Neural progenitor cell (in vitro differentiated cells): Measurements from ENCODE around the gene RAP1GDS1. TPM values are rescaled to one million over a fixed set of nuclear protein-coding genes. Genes with fewer than 3 reads are reported as not detected.
A peak's percentile ranks its signal among the peaks of the same experiment; 100 is the strongest.
"Not testable (repeated sequence)": the region's sequence is repeated elsewhere in the genome, so short reads cannot be mapped to it uniquely, and the experiment has no call there.

ENCODE experiments used
- DNase-seq: peaks from one replicate; pipeline ENCODE4 v3.0.0-alpha.2; 2016; ENCODE audit warnings: low spot score
- H2AFZ ChIP-seq: fragments of 200-600 bp; sonication (generic); replicated peaks from 2 replicates; pipeline ENCODE4 v1.6.1; 2016; ENCODE audit warnings: antibody characterized with exemption
- H3F3A ChIP-seq: fragments of 200-600 bp; sonication (generic); 2 replicates; pipeline ENCODE4 v1.6.1; 2016; ENCODE audit warnings: antibody characterized with exemption, low read depth
- H3K27ac ChIP-seq: fragments of 200-600 bp; sonication (generic); 2 replicates; pipeline ENCODE4 v1.5.1; 2016; ENCODE audit warnings: mild to moderate bottlenecking
- H3K27me3 ChIP-seq: fragments of 200-600 bp; sonication (generic); 2 replicates; pipeline ENCODE4 v1.6.1; 2016; ENCODE audit warnings: mild to moderate bottlenecking, moderate library complexity
- H3K36me3 ChIP-seq: fragments of 200-600 bp; sonication (generic); 2 replicates; pipeline ENCODE4 v1.5.1; 2016
- H3K4me1 ChIP-seq: fragments of 200-600 bp; sonication (generic); 2 replicates; pipeline ENCODE4 v1.6.1; 2016; ENCODE audit warnings: mixed run types
- H3K4me2 ChIP-seq: fragments of 200-600 bp; sonication (generic); 2 replicates; pipeline ENCODE4 v1.6.1; 2016
- H3K4me3 ChIP-seq: fragments of 200-600 bp; sonication (generic); 2 replicates; pipeline ENCODE4 v1.5.1; 2016
- H3K79me2 ChIP-seq: fragments of 200-600 bp; sonication (generic); 2 replicates; pipeline ENCODE4 v1.6.1; 2016; ENCODE audit warnings: low read depth
- H3K9ac ChIP-seq: fragments of 200-600 bp; sonication (generic); 2 replicates; pipeline ENCODE4 v1.6.1; 2016
- H3K9me3 ChIP-seq: fragments of 200-600 bp; sonication (generic); 2 replicates; pipeline ENCODE4 v1.5.1; 2016; ENCODE audit warnings: low read depth
- H4K20me1 ChIP-seq: fragments of 200-600 bp; sonication (generic); 2 replicates; pipeline ENCODE4 v1.6.1; 2016; ENCODE audit warnings: low read depth
- H3K27ac Mint-ChIP-seq: 3 replicates; pipeline ENCODE4 v1.8.0; 2021; ENCODE audit warnings: mixed read lengths
- H3K27me3 Mint-ChIP-seq: 2 replicates; pipeline ENCODE4 v1.8.0; 2022; ENCODE audit warnings: low read depth, mild to moderate bottlenecking, inconsistent platforms, moderate library complexity, mixed read lengths; ENCODE audit not compliant: insufficient read depth
- H3K36me3 Mint-ChIP-seq: 3 replicates; pipeline ENCODE4 v1.8.0; 2021; ENCODE audit warnings: mixed read lengths
- H3K4me1 Mint-ChIP-seq: 3 replicates; pipeline ENCODE4 v1.8.0; 2021; ENCODE audit warnings: mixed read lengths
- H3K4me3 Mint-ChIP-seq: 3 replicates; pipeline ENCODE4 v1.8.0; 2021; ENCODE audit warnings: mild to moderate bottlenecking, moderate library complexity, mixed read lengths
- H3K9me3 Mint-ChIP-seq: 3 replicates; pipeline ENCODE4 v1.8.0; 2020; ENCODE audit warnings: mixed read lengths
- CTCF ChIP-seq: fragments of 200-600 bp; sonication (generic); IDR thresholded peaks from 2 replicates; pipeline ENCODE4 v1.5.1; 2017; ENCODE audit warnings: antibody characterized with exemption, mild to moderate bottlenecking
- EZH2 ChIP-seq: fragments of 200-600 bp; sonication (generic); IDR thresholded peaks from 2 replicates; pipeline ENCODE4 v1.6.1; 2017; ENCODE audit warnings: antibody characterized with exemption, mild to moderate bottlenecking, moderate library complexity
- EZH2phosphoT487 ChIP-seq: fragments of 200-600 bp; sonication (generic); IDR thresholded peaks from 2 replicates; pipeline ENCODE4 v1.6.1; 2017; ENCODE audit warnings: antibody characterized with exemption
- total RNA-seq: library from RNA; depleted of rRNA; stranded (reverse); fragments of >200 nt; gene quantifications from 2 replicates; pipeline ENCODE4 v1.2.3, GENCODE V29; 2015; ENCODE audit warnings: low replicate concordance

RAP1GDS1 gene
- total RNA-seq, 1 donor from 2014 or later, result 65.1 TPM

- DNase-seq, result no peak
- H3K27ac Mint-ChIP-seq, result no peak overlapping the region
- Histone ChIP-seq H3K36me3 (no peaks in the 10 kb centered on the region), H3K9me3 (peaks cover 9% of the 10 kb centered on the region), H3K4me3 (no peak overlapping the region), H3K4me1 (no peaks in the 10 kb centered on the region), H3K4me2 (no peak overlapping the region), H3K27ac (peak overlapping the region; percentile 30), H2AFZ (no peak overlapping the region), H3K27me3 (no peaks in the 10 kb centered on the region), H4K20me1 (no peaks in the 10 kb centered on the region), H3F3A (no peaks in the 10 kb centered on the region), H3K79me2 (no peaks in the 10 kb centered on the region), H3K9ac (no peak overlapping the region)
- H3K27me3 Mint-ChIP-seq, result no peaks in the 10 kb centered on the region
- no peak overlapping the region for H3K4me3 Mint-ChIP-seq
- TF ChIP-seq EZH2, result no peak
- no peak for TF ChIP-seq EZH2phosphoT487
- no peak for TF ChIP-seq CTCF
- peaks cover 4% of the 10 kb centered on the region for H3K36me3 Mint-ChIP-seq
- H3K4me1 Mint-ChIP-seq, result no peaks in the 10 kb centered on the region
- H3K9me3 Mint-ChIP-seq, result peaks cover 15% of the 10 kb centered on the region
These were observed 65.0 kb downstream of the RAP1GDS1 start for GRCh38 chr4:98326168-98326567.

- DNase-seq, result no peak
- TF ChIP-seq EZH2phosphoT487, result no peak
- TF ChIP-seq EZH2, result no peak
- TF ChIP-seq CTCF, result no peak
- Mint-ChIP-seq H3K27ac (no peak overlapping the region), H3K9me3 (peaks cover 26% of the 10 kb centered on the region), H3K27me3 (no peaks in the 10 kb centered on the region), H3K36me3 (peaks cover 11% of the 10 kb centered on the region), H3K4me3 (no peak overlapping the region), H3K4me1 (no peaks in the 10 kb centered on the region)
- Histone ChIP-seq H3K4me2 (no peak overlapping the region), H4K20me1 (no peaks in the 10 kb centered on the region), H3K4me3 (no peak overlapping the region), H3K27me3 (no peaks in the 10 kb centered on the region), H3K9me3 (peaks cover 9% of the 10 kb centered on the region), H3K9ac (no peak overlapping the region), H3K36me3 (peaks cover 2% of the 10 kb centered on the region), H2AFZ (no peak overlapping the region), H3K27ac (no peak overlapping the region), H3F3A (no peaks in the 10 kb centered on the region), H3K79me2 (no peaks in the 10 kb centered on the region), H3K4me1 (no peaks in the 10 kb centered on the region)
These were observed 66.5 kb downstream of the RAP1GDS1 start for GRCh38 chr4:98327694-98328093.

- not testable (repeated sequence) for H4K20me1 ChIP-seq, H3K27ac Mint-ChIP-seq, H3K4me2 ChIP-seq, H3K36me3 ChIP-seq, H3K4me1 Mint-ChIP-seq, H3K27me3 Mint-ChIP-seq, H3K4me1 ChIP-seq, H3F3A ChIP-seq, H3K27me3 ChIP-seq, H3K9ac ChIP-seq, H3K4me3 Mint-ChIP-seq, H2AFZ ChIP-seq, H3K79me2 ChIP-seq, H3K4me3 ChIP-seq, H3K27ac ChIP-seq, DNase-seq
- H3K9me3 ChIP-seq, result peaks cover 15% of the 10 kb centered on the region
- H3K9me3 Mint-ChIP-seq, result peaks cover 34% of the 10 kb centered on the region
- H3K36me3 Mint-ChIP-seq, result peaks cover 15% of the 10 kb centered on the region
These were observed 68.9 kb downstream of the RAP1GDS1 start for GRCh38 chr4:98329879-98330640.

- Mint-ChIP-seq H3K27ac (no peak overlapping the region), H3K27me3 (no peaks in the 10 kb centered on the region), H3K4me1 (no peaks in the 10 kb centered on the region), H3K36me3 (peaks cover 15% of the 10 kb centered on the region), H3K9me3 (peaks cover 37% of the 10 kb centered on the region), H3K4me3 (no peak overlapping the region)
- H3K27me3 ChIP-seq, result no peaks in the 10 kb centered on the region
- no peak overlapping the region for H3K27ac ChIP-seq
- no peaks in the 10 kb centered on the region for H3F3A ChIP-seq
- H3K4me2 ChIP-seq, result no peak overlapping the region
- H2AFZ ChIP-seq, result no peak overlapping the region
- H4K20me1 ChIP-seq, result no peaks in the 10 kb centered on the region
- TF ChIP-seq EZH2, result no peak
- no peak for TF ChIP-seq CTCF
- TF ChIP-seq EZH2phosphoT487, result no peak
- H3K9ac ChIP-seq, result no peak overlapping the region
- H3K36me3 ChIP-seq, result peaks cover 9% of the 10 kb centered on the region
- peaks cover 15% of the 10 kb centered on the region for H3K9me3 ChIP-seq
- H3K79me2 ChIP-seq, result no peaks in the 10 kb centered on the region
- no peak for DNase-seq
- no peak overlapping the region for H3K4me3 ChIP-seq
- H3K4me1 ChIP-seq, result no peaks in the 10 kb centered on the region
These were observed 70.8 kb downstream of the RAP1GDS1 start for GRCh38 chr4:98332017-98332416.
